HG03378 (cell line): ENCODE data around the gene AK8.
"Not testable (repeated sequence)": the region's sequence is repeated elsewhere in the genome, so short reads cannot be mapped to it uniquely, and the experiment has no call there.

Experiments
- ATAC-seq: cut with Tn5 transposase; IDR thresholded peaks from one replicate; pipeline ENCODE4 v1.9.1; 2021; ENCODE audit warnings: mild to moderate bottlenecking, moderate library complexity; ENCODE audit not compliant: unreplicated experiment

AK8 gene

DNA sequence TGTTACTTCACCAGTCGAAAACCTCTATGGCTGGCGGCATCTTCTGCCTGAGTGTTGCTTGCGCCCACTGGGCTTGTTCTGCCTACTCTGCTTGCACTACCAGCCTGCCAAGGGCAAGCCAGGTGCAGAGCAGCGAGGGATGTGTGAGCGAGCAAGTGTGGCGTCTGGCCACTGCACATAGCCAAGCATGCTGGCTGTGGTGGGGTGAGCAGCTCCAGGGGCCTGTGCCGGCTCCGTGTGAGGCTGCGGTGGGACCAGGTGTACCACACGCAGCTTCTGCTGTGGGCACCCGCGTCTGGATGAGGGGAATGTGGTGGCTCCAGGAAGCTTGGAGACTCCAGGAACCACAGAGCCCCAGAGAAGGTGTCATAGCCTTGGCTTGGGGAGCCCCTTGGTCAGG, 156.4 kb downstream of the AK8 start:
- ATAC-seq = no peak

- ATAC-seq = not testable (repeated sequence)
Observed at GRCh38 chr9:132718381-132718928, 159.6 kb downstream of the AK8 start.

DNA sequence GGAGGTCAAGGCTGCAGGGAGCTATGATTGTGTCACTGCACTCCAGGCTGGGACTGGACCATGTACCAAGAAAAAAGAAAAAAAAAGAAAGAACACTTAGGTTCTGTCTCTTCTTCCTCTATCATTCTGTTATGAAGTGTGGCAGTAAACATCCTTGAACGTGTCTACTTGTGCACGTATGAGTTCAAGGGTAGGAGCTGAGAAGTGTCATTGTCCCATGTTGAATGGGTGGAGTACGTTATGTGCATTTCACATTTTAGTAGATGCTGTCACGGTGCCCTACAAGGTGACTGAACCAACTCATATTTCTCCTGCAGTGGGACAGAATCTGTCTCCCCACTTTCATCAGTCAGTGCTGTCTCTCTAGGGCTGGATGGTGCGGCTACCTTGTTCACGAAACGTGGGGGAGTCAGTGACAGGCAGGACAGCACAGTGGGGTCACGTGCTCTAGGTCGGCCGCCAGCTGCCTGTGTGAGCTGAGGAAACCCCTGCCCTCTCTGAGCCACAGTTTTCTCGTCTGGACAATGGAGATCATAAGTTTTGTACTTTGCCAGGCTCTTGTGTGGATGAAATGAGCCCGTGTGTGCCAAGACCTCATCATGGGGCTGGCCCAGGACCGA, 160.6 kb downstream of the AK8 start:
- ATAC-seq = no peak

GRCh38 chr9:132716007-132716406, 162.1 kb downstream of the AK8 start:
- no peak for ATAC-seq

DNA sequence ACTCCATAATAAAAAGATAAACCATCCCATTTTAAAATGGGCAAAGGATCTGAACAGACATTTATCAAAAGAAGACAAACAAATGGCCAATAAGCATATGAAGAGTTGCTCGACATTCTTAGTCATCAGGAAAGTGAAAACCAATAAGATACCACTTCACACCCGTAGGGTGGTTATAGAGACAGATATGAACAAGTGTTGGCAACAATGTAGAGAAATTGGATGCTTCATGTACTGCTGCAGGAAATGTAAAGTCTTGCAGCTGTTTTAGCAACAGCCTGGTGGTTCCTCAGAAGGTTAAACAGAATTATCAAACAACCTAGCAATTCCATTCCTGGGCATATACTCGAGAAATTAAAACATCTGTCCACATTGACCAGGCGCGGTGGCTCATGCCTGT, 165.3 kb downstream of the AK8 start:
- no peak for ATAC-seq

DNA sequence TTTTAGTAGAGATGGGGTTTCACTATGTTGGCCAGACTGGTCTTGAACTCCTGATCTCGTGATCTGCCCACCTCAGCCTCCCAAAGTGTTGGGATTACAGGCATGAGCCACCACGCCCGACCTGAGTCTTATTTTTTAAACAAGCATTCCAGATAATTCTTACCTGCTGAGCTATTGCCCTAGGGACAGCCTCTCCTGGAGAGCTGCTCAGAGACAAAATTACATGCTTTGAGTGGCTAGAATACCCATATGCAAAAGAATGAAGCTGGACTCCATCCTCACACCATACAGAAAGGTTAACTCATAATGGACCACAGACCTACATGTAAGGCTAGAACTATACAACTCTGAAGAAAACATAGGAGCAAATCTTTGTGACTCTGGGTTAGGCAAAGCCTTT, 166.2 kb downstream of the AK8 start:
- no peak for ATAC-seq

DNA sequence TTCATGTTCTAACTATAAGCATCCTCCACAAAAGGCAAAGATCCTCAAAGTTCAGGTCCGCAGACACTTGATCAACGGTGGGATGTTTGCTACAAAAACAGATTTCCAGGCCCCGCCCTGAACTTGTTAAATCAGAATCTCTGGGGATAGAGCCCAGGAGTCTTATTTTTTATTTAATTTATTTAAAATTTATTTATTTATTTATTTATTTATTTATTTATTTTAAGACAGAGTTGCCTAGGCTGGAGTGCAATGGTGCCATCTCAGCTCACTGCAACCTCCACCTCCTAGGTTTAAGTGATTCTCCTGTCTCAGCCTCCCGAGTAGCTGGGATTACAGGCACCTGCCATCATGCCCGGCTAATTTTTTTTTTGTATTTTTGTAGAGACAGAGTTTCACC, 166.9 kb downstream of the AK8 start:
- ATAC-seq = not testable (repeated sequence)

DNA sequence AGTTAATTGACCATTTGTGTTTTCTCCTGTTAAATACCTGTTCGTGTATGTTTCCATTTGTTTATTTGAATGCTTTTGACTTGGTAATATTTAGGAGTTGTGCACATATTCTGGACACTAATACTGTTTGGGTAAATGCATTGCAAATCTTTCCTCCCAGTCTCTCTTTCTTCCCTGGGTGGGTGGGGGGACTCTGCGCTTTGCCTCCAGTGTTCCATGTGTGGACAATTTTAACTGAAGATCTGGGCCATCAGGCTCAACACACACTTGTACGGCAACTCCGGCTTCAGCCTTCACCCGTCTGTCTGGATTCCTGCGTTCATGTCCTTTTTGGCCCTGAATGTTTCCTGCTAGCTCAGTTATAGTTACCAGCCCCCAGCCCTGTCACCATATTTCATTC, 167.8 kb downstream of the AK8 start:
- no peak for ATAC-seq

- no peak for ATAC-seq
Observed at GRCh38 chr9:132708769-132709430, 169.2 kb downstream of the AK8 start.

DNA sequence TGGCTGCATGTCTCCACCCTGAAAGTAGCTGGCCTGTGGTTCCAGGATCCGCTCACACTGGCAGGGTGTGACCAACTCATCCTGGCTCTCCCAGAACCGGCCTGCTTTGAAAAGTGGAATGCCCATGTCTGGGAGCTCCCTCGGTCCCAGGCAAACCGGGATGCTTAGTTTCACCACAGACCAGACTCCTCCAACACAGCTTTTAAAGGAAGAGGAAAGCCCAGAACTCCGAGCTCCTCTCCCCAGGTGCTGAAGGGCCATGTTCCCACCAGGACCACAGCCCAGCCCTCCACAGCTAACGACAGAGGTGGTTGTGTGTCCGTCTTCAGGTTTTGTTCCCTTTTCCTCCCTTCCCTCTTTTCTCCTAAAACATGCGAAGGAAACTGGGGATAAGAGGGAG, 169.8 kb downstream of the AK8 start:
- ATAC-seq = no peak

GRCh38 chr9:132703336-132703735, 174.7 kb downstream of the AK8 start:
- no peak for ATAC-seq

GRCh38 chr9:132702254-132702653, 175.8 kb downstream of the AK8 start:
- ATAC-seq = no peak

DNA sequence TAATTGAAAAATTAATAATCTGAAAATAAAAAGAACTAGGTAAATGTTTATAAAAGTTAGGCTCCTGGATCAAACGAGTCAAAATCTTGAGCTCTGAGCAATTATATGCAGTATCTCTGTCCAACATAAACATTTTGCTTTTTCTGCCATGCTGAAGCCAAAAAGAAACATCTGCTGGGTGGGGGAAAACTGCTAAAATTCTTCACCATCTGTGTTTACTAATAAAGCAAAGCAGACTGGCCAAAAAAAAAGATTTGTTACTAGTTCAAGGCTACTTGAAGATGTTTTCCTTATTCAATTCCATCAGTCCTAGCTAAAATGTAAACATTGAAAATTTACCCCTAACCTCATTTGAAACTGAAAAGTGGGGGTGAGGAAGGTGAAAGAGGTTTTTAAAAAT, 178.1 kb downstream of the AK8 start:
- no peak for ATAC-seq

GRCh38 chr9:132698989-132699388, 179.1 kb downstream of the AK8 start:
- ATAC-seq = no peak

DNA sequence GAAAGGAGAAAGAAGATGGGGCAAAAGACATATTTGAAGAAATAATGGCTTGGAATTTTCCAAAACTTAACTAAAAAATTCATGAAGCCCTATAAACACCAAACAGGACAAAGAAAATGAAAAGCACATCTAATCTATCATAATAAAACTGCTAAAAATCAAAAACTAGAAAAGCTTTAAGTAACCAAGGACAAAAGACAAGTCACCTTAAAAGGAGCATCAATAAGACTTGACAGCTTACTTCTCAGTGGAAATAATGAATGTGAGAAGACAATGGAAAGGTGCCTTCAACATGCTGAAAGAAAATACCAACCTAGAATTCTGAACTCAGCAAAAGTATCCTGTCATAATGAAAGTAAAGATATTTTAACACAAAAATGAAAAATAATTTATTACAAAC, 180.9 kb downstream of the AK8 start:
- no peak for ATAC-seq

DNA sequence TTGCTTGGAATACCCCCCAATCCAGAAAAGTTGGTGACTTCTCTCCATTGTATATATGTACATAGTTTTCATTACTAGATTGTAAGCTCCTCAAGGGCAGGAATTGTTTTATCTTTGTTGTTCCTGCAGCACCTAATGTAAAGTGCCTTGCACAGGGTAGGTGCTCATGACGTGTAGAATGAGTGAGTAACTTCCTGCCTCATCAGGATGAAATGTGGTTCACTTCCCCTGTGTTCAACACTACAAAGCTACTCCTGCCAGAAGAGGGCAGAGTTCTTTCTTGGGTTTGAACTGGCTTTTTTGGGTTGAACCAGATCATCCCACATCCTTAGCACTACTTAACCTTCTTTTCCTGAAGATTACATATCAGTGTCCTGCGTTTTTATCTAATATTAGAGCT, 183.9 kb downstream of the AK8 start:
- ATAC-seq = no peak

DNA sequence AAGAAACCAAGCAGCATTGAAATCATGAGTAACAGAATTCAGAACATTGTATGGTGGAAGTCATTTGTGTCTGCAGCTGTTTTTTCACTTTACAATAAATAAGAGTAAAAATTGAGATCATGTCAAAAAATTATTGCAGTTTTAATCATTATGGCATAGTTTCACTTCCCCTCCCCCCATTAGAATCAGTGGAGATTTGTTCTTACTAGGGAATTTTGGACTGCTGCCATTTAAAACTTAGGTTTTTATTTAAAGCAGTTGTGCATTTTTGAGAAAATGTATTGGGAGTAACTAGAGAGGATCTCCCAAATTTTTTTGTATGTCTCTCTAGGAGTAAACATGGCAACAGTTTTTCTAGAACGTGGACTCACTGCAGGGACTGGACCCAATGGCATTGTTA, 187.4 kb downstream of the AK8 start:
- no peak for ATAC-seq

- no peak for ATAC-seq
Observed at GRCh38 chr9:132683873-132684272, 194.2 kb downstream of the AK8 start.

- ATAC-seq = no peak
Observed at GRCh38 chr9:132681561-132681960, 196.5 kb downstream of the AK8 start.

DNA sequence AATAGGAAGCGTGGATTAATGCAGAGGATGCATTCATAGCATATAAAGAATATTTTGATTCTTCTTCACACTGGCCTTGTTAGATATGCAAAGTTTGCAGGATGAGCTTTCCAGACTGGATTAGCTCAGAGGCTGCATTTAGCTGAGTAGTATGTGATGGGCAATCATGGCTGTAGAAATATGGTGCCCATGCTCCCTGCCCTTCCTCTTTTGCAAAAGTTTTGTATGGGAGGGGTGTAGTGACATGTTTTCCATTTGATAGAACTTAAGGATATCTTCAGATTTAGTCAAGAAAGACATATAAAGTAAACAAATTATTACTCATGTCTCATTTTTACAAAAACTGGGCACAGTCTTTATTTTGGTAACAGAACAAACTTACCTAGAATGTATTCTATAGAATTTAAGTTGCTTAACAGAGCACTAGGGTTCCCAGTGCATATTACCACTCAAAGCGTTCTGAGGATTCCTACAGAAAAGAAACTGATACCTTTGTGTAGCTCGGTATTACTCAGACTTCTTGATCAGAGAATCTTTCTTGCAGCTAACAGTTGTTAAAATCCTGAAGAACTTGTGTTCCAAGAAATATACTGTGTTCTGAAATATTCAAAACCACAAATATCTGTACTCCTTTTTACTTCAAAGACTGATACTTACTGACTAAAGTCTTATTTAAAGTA, 198.0 kb downstream of the AK8 start:
- no peak for ATAC-seq

GRCh38 chr9:132677976-132678375, 200.1 kb downstream of the AK8 start:
- ATAC-seq = no peak
